A172 (cell line): ENCODE data around the gene CCDC88C. TPM values are rescaled to one million over a fixed set of nuclear protein-coding genes. Genes with fewer than 3 reads are reported as not detected.

Experiments used
- DNase-seq: peaks from one replicate; pipeline ENCODE4 v3.0.0-alpha.2; 2015; ENCODE audit warnings: low spot score
- total RNA-seq: library from RNA; depleted of rRNA; stranded (reverse); fragments of >200 nt; shearing (Covaris generic); gene quantifications from 2 replicates; pipeline ENCODE4 v1.2.3, GENCODE V29; 2014

Gene CCDC88C
- total RNA-seq, 1 experiment from 2014 or later = 4.7 TPM

DNA sequence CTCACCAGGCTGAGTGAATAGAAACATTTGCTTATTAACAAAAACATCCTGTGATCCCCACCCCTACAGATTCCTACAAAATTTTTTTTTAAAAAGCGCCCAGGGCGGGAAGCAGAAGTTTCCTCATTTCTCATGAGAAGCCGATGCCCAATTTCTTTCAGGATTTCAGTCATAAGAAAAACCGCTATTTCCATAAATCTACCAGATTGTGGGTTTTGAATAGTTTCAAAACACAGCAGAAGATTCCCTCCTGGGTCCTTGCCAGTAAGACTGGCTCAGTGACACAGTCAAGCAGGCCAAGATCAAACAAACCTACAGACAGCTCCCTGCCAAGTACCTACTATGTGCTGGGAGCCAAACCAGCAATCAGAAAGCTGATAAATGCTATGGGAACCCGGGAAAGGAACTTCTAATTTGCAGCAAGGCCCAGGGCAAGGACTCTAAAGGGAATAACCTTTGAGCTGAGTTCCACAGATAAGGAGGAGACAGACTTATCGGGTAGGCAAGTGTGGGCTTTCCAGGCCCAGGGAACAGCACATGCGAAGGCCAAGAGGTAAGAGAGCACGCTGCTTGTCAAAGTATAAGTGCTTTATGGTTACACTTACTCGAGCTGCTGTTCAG lies 68.7 kb downstream of the CCDC88C start:
- DNase-seq = no peak

DNA sequence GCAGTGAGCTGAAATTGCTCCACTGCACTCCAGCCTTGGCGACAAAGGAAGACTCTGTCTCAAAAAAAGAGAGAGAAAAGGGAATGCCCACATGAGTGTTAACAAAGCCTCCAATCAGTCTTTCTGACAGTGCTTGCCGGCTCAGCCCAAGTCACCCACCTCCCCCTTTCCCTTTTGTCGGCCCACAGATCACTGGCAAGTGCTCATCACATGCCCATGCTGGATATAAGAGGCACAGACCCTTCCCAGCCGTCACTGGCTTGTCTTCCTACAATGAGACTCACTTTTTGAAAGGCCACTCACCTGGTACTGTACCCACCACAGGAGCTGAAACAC lies 70.8 kb downstream of the CCDC88C start:
- no peak for DNase-seq

DNA sequence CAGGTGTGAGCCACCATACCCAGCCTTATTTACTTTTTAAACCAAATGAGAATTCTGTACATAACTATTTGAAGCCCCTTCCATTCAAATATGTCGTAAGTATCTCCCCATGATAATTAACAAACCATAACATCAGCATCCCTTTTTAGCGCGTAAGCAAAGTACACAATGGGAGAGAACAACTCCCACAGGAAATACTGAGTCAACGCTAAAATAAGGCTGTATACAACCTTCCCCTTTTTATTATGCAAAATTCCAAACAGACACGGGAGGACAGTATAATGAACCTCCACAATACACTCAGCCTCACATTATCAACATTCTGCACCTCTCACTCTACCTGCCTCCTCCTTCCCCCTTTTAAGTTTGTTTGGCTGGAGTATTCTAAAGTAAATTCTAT lies 73.5 kb downstream of the CCDC88C start:
- DNase-seq = no peak

DNA sequence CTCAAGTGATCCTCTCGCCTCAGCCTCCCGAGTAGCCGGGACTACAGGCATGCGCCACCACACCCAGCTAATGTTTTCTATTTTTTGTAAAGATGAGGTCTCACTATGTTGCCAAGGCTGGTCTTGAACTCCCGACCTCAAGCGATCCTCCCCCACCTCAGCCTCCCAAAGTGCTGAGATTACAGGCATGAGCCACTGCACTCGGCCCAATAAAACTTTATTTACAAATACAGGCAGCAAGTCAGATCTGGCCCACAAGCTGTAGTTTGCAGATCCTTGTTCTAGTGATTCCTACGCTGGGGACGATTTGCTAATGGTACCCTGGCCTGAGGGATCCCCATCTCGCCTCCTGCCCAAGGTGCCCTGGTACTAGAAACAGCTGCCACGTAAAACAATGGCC lies 74.6 kb downstream of the CCDC88C start:
- DNase-seq = no peak

DNA sequence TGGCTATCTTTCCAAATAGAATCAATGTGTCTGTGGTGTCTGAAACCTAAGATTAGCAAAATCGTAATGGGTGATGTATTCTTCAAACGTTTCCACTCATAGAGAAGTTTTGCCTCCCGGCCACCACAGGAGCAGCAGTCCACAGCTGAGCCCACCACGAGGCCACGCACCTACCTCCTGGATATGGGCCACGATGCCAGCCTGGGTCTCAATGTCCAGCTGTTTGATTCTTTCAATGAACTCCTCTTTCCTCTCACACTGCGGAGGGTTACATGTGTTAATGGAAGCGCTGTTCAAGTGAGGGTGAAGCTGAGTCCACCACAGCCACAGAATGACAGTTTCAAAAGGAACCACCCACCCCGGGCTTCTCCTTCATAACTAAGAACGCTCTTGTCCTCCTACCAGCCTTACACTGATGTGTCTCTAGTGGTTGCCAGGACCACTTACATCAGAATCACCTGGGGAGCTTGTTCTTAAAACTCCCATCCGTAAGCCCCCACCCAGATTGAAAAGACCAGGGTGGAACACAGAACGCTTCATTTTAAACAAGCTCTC lies 75.3 kb downstream of the CCDC88C start:
- no peak for DNase-seq

DNA sequence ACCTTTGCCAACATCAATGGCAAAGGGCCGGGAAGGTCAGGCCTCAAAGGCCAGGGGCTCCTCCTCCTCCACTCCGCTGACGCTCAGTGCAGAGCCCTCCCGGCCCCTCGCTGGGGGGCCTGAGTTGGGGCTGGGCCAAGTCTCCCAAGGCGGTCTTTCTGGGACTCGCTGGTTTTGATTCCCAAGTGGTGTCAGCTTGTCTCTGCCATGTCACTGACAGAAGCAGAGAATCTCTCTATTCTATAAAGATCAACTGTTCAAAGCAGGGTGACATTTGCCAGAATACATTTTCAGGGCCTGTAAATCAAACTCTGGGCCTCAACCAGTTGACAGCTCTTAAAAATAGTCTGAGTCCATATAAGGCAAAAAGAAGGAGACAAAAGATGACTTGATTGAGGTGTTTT lies 75.9 kb downstream of the CCDC88C start:
- no peak for DNase-seq

DNA sequence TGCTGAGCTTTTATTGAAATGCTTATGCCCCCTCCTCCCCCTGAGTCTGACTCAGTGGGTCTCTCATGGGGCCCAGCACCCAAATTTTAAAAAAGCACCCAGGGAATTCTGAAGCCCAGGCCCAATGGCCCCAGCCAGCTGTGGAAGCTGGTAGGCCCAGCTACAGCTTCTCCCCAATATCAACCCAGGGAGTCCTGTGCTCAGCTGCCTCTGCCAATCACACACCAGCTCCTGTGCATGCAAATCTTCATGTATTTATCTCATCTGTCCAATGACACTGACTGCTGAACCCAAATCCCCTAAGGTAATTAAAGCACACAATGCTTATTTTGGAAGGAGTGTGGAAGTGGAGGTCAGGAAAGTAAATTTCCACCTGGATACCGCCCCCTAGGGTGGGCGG lies 76.3 kb downstream of the CCDC88C start:
- no peak for DNase-seq

DNA sequence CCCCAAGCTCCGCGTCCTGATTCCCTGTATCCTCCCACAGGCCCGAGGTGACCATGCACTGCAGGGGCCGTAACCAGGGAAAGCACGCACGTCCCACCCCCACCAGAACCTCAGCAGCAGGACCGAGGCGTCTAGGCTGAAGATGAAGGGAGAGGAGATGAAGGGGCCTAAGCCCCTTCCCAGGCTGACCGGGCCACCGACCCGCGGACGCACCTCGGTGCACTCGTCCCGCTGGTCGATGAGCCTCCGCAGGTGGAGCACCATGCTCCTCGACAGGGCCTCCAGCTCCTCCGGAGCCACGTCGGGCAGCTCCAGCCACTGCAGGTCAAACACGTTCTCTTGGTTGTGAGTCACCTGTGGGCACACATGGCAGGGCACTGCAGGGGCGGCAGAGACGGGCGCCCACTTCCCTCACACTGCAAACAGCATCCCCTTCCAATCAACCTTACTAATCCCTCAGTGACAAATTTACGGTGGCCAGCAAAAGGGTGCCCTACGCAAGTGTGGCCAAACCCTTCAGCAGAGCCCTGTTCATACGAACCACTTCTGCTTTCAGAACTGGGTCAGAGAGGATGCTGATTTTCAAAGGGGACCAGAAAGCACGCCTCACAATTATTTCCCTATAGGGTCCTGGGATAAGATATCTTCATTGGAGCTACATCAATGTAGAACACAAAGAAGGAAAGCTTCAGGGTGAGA lies 77.8 kb downstream of the CCDC88C start:
- no peak for DNase-seq

DNA sequence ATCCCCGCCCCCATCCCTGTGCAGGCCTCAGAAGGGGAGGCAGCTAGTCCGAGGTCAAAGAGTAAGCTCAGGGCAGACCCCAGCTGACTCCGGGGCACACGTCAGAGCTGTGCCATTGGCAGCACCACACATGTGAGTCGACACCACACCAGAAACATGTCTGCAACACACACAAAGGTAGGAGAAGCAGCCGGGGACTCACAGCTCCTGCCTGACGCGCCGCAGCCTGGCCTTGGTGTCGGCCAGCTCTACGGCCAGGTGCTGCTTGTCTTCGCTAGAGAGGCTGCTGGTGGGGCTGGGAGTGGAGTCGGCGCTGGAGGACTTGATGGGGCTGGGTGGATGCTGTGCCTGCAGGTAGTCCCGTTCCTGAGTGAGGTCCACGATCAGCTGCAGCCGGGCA lies 78.5 kb downstream of the CCDC88C start:
- no peak for DNase-seq

DNA sequence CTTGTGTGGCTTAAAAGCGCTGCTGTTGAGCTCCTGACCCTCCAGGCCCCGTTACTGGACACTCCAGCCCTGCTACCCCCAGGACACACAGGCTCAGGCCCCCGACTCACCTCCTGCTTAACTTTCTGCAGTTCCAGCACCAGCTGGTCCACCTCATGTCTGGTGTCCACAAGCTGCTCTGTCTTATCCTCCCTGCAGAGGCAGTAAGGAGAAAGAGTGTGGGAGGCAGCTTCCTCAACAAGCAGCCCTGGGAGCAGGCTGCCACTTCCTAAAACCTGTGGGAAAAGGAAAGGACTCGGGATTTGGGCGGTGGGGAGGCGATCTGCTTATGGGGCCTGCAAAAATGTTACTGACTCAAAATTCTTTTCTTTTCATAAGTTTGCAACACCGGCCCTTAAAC lies 79.2 kb downstream of the CCDC88C start:
- no peak for DNase-seq

DNA sequence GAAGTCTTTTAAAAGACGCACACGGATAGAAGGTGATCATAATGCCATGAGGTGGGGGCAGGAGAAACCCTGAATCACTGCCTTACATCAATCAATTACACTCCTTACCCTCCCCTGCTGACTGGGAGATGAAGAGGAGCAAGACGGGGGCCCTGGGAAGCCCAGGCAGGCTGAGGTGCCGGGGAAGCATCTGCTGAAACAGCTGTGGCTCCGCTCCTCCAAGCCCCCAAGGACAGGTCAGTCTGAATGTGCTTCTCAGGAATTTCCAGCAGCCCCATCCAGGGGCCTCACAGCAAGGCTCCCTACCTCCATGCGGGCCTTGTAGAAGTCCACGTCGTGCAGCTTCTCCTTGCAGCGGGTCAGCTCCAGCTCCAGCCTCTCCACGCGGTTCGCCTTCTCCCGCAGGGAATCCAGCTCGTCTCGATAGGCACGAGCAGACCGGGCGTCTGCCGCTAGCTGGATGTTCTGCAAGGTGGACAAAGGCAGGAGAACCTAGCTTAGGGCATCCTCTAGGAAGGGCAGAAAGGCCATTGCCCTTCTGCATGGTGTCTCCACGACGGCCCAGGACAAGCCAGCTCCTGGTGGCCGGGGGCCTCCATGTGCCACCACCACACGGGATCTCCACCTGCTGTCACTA lies 79.8 kb downstream of the CCDC88C start:
- DNase-seq = no peak

DNA sequence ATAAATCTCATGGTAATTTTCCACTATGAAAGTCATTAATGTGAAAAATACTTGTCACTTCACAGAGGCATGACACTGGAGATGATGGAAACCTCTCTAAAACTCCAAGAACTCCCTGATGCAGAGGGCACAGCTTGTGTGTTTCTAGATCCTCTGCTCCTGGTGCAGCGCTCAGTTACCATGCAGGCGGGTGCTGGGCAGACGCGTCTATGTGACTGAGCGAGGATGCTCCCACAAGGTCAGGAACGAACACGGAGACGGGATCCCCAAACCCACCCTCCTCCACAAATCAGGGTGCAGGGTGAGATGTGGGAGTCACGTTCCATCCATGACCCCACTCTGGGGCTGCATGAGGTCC lies 81.5 kb downstream of the CCDC88C start:
- no peak for DNase-seq

DNA sequence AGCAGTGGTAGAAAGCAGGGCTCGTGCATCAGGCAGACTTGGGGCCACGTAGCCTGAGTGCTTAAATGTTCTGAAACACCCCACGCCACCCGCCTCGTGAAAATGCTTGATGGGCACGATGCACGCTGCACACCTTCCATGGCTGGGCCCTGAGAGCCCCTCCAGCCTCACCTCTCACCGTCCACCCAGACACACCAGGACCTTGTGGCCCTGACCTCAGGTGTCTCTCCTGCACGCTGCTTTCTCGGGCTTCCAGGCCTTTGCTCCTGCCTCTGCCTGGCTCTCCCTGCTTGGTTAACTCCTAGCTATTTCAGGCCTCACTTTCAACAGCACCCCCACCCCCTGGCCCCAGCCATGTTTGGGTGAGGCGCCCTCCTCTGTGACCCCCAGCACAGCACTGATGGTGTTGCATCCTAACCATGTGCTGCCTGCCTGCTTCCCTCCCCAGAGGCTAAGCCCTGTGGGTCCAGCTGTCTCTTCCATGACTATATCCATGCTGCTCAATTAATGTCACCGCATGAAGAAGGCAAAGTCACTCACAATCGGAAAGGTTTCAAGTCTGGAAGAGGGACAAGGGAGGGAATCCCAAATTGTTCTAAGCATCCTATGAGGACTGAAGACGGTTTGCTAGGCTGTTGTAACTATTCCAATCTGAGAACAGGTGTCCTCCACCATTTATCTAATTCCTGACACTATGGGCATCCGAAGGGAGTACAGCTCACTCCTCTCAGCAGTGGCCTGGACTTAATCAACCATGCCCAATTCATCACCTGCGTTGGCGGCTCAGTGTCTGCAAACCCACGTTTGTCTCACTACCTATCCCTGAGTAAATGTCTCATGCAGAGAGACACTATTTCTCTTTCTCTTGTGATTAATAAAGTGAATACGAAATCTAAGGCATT lies 82.2 kb downstream of the CCDC88C start:
- no peak for DNase-seq

DNA sequence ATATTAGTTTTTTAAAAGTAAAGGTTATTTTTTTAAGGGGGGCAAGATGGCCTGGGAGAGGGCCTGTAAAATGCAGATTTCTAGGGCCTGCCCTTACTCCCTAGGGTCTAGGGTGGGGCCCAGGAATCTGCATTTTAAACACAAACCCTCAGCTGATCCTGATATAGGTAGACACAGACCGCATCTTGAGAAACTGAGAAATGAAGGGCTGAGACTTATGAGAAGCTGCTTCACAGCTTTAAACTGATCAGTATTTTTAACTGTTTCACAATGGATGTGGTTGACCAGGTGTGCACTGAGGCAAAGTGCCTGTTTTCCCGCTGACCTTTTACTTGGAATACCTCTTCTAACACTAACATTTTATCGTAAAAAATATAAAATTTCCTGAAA lies 84.0 kb downstream of the CCDC88C start:
- DNase-seq = no peak

DNA sequence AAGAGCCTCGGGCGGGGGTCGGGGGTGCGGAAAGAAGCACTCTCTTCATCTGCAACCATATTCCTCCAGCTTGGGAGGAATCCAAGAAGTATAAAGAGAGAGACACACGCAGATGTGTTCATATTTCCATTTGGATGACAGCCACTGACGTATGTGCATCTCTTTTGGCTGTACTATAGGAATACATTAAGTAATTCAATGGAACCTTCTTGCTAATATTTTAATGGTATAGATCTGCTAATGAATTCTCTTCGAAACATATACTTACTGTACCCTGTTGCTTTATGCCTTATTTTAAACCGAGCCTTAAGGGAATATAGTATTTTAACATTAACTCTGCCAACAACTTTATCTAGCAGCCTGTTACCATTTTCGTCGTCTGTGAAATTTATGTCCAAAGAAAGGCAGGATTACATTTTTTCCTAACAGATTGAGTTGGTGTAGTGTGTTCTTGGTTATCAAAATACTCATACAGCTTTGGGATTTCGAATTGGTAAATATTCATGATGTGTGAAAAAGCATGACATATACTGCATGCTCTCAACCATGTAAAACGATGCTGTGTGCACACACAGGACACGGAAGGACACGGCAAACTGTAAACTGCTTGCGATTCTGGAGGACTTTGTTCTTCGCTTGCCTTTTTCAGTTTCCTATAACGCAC lies 84.5 kb downstream of the CCDC88C start:
- no peak for DNase-seq

DNA sequence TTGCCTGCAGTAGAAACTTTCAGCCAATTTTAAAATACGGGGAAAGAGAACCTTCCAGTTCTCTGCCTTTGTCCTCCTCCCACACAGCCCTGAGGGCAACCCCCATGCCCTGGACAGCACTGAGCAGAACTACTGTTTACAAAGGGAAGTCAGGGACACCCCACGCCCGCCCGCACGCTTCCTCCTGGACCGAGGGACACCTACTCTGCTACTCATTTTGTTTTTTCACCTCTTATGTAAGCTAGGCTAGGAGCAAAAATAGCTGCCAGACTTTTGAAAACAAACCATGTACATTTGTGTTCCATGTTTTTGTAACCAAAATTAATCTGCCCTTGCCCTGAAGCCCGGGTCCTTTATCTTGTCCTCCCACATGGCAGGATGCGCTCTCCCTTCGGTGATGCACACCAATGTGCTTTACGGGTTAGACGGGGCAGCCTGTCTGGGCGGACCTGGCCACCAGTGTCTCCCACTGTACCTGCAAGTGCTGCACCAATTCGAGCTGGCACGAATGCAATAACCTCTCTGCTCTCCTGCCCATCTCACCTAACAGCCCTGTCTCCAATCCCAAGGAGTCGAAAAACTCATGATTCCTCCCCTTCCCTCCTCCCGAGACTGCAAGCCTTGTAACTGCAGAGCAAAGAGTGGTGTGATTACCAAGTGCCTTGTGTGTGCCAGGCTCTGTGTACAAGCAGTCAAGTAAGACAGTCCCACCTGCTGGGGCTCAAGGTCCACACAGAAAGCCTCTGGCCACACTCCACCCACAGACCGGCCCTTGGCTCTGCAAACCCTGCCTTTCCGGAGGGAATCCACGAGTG lies 85.2 kb downstream of the CCDC88C start:
- no peak for DNase-seq

DNA sequence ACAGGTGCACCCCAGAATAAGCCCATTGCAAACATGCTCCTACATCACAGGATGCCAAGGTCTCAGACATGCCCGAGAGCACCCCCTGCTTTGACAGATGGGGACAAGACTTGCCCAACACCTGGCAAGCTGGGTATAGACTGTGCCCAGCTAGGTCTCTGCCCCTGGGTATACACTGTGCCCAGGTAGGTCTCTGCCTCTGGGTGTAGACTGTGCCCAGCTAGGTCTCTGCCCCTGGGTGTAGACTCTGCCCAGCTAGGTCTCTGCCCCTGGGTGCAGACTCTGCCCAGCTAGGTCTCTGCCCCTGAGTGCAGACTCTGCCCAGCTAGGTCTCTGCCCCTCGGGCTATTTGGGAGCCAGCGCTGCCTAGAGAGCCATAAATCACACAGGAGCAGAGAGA lies 85.9 kb downstream of the CCDC88C start:
- no peak for DNase-seq

DNA sequence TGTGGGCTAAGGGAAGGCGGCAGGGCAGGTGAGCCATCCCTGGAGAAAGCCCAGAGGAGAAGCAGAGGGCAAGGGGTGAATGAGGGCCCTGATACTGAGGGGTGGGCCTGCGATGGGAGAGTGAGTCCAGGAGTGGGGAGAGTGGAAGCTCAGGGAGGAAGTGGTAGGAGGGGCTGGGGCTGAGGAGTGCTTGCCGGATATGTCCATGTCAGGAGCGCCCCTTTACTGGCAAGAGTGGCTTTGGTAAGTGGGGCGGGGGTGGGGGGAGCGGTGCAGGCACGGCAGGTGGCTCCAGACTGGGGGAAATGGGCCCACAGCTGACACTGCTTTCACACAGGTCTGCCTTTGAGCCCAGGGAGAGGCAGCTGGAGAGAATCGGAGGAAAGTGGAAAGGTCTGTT lies 86.8 kb downstream of the CCDC88C start:
- no peak for DNase-seq

DNA sequence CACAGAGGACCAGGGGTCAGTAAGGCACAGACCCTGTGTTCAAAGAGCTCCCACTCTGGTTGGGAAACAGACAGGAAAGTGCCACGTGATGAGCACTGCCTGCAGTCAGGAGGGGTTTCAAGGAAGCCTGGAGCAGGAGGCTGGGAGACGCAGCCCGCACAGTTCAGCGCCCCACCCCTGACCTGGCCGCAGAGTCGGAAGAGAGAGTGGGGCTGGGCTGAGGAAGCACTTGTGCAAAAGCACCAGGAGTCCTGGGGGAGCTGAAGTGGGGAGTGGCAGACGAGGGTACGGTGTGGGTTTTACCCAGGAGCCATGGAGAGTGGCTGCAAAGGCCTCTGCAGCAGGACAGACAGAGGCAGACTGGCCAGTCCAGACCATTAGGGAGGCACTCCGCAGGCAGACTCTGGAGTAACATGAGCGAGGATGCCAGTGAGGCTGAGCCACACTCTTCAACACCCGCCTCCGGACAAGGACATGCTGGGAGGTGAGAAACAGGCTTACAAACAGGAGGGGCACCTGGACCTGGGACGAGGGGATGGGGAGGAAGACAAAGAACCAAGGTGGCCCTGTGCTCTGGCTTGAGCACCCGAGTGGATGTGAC lies 87.4 kb downstream of the CCDC88C start:
- no peak for DNase-seq

DNA sequence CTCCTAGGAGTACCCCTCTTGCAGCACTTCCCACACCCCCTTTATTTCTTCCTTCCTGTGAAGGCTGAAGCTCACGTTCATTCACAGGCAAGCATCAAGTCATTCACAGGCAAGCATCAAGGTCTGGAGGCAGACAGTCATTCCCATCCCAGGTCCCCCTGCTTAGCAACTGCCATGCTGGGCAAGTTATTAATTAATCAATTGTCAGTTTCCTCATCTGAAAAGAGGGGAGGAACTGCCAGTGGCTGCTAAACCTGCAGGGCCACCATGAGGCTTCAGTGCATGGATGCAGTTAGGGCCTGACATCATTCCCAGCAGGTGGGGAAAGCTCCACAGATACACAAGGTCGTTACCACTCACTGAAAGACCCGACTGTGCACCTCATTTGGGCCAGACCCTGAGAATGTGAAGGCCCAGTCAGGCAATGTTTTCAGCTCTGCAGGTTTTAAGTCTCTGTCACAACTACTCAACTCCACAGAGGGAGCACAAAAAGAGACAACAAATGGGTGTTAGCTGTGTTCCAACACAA lies 88.1 kb downstream of the CCDC88C start:
- no peak for DNase-seq
